PFSK-1 (cell line): ENCODE measurements around the gene NME3.

Experiments
- FOXP2 ChIP-seq: optimal IDR thresholded peaks from 2 replicates; pipeline ENCODE3; 2011; ENCODE audit warnings: borderline replicate concordance, control low read depth, inconsistent platforms; ENCODE audit not compliant: insufficient read depth; ENCODE audit errors: extremely low read length, extremely low read depth
- POLR2AphosphoS5 ChIP-seq: IDR thresholded peaks from 2 replicates; pipeline ENCODE4 v1.6.1; 2012; ENCODE audit warnings: low read depth, mild to moderate bottlenecking, control low read depth, low read length, moderate library complexity
- REST ChIP-seq, 2 experiments: IDR thresholded peaks; 2 replicates each; pipeline versions ENCODE4 v1.6.1 to v1.8.0; 2011 to 2012; ENCODE audit warnings: low read depth in 2 of 2, low read length in 2 of 2, control low read depth in 1 of 2, inconsistent platforms in 1 of 2, mild to moderate bottlenecking in 1 of 2, moderate library complexity in 1 of 2; ENCODE audit not compliant: insufficient read depth in 1 of 2
- SIN3A ChIP-seq: IDR thresholded peaks from 2 replicates; pipeline ENCODE4 v1.6.1; 2012; ENCODE audit warnings: mild to moderate bottlenecking, low read length, moderate library complexity, borderline replicate concordance; ENCODE audit not compliant: insufficient read depth
- TAF1 ChIP-seq: IDR thresholded peaks from 2 replicates; pipeline ENCODE4 v1.6.1; 2012; ENCODE audit warnings: low read length, control low read depth, borderline replicate concordance; ENCODE audit not compliant: insufficient read depth

Gene NME3

GRCh38 chr16:1784977-1785845, 13.9 kb upstream of the NME3 start:
- no peak for TF ChIP-seq FOXP2
- TF ChIP-seq POLR2AphosphoS5 = no peak
- no peak for TF ChIP-seq TAF1
- no peak for TF ChIP-seq REST (IDR thresholded peaks at IDR 0.05; ENCODE audit: insufficient read depth in 1 of 2, low read depth in 2 of 2, low read length in 2 of 2)
- TF ChIP-seq SIN3A = no peak

- TF ChIP-seq POLR2AphosphoS5 (peak; percentile 36; the same call in 1 of the 2 replicates), FOXP2 (no peak), SIN3A (peak; percentile 80; the same call in 1 of the 2 replicates), REST (IDR thresholded peaks at IDR 0.05; ENCODE audit: insufficient read depth in 1 of 2, low read depth in 2 of 2, low read length in 2 of 2) (no peak)
Measured at GRCh38 chr16:1782408-1783264, 11.3 kb upstream of the NME3 start, which contains the start of the genes NUBP2 and SPSB3. NUBP2 (plus strand) TSS chr16:1782960; CDS start chr16:1783021, 61 bp downstream. SPSB3 (minus strand) TSS chr16:1782571; CDS start chr16:1781483, 1,088 bp downstream.

GRCh38 chr16:1781758-1782407, 10.5 kb upstream of the NME3 start:
- TF ChIP-seq FOXP2 (no peak), TAF1 (no peak), POLR2AphosphoS5 (no peak), SIN3A (no peak), REST (IDR thresholded peaks at IDR 0.05; ENCODE audit: insufficient read depth in 1 of 2, low read depth in 2 of 2, low read length in 2 of 2) (no peak)

GRCh38 chr16:1781254-1781653, 9.9 kb upstream of the NME3 start:
- TF ChIP-seq SIN3A = no peak
- TF ChIP-seq POLR2AphosphoS5 = no peak
- TF ChIP-seq FOXP2 = no peak
- TF ChIP-seq TAF1 = no peak
- no peak for TF ChIP-seq REST (IDR thresholded peaks at IDR 0.05; ENCODE audit: insufficient read depth in 1 of 2, low read depth in 2 of 2, low read length in 2 of 2)
